Duodenal mucosa (tissue), 2 donors: ENCODE results near the gene MROH8.
A peak's percentile ranks its signal among the peaks of the same experiment; 100 is the strongest.

Experiments
- H3K27ac ChIP-seq: one replicate; pipeline ENCODE4 v1.7.0; 2013; ENCODE audit warnings: low read depth, low read length
- H3K27me3 ChIP-seq, 2 donors: one replicate each; pipeline ENCODE4 v1.7.0; 2013; ENCODE audit warnings: low read length in 2 of 2, control low read depth in 1 of 2; ENCODE audit not compliant: insufficient read depth in 2 of 2, control insufficient read depth in 1 of 2
- H3K36me3 ChIP-seq, 2 donors: one replicate each; pipeline ENCODE4 v1.7.0; 2013; ENCODE audit warnings: low read length in 2 of 2, control low read depth in 1 of 2; ENCODE audit not compliant: insufficient read depth in 2 of 2, control insufficient read depth in 1 of 2
- H3K4me1 ChIP-seq, 2 donors: one replicate each; pipeline ENCODE4 v1.7.0; 2013; ENCODE audit warnings: low read length in 2 of 2, control low read depth in 1 of 2; ENCODE audit not compliant: insufficient read depth in 2 of 2, control insufficient read depth in 1 of 2
- H3K4me3 ChIP-seq, 2 donors: one replicate each; pipeline ENCODE4 v1.7.0; 2013; ENCODE audit warnings: low read length in 2 of 2, low read depth in 1 of 2
- H3K9ac ChIP-seq, 2 donors: one replicate each; pipeline ENCODE4 v1.7.0; 2013; ENCODE audit warnings: low read length in 2 of 2, low read depth in 1 of 2
- H3K9me3 ChIP-seq, 2 donors: one replicate each; pipeline ENCODE4 v1.7.0; 2013; ENCODE audit warnings: low read length in 2 of 2, control low read depth in 1 of 2; ENCODE audit not compliant: control insufficient read depth in 1 of 2

Gene MROH8

GRCh38 chr20:37178839-37179682, at the start of gene MROH8, which contains the start of gene RPN2:
Gene MROH8, minus strand, starts transcription at chr20:37179548.
Gene RPN2, plus strand, starts transcription at chr20:37179330. Its CDS starts 27 bp downstream, at chr20:37179357.
- H3K9ac ChIP-seq: peak within 1 kb of the TSS; percentile 88 to 95
- peak within 1 kb of the TSS; percentile 94 to 95 for H3K4me3 ChIP-seq
- no peaks in the 10 kb centered on the region for H3K27me3 ChIP-seq
- peak within 1 kb of the TSS; percentile 98 for H3K27ac ChIP-seq
- H3K9me3 ChIP-seq: no peaks in the 10 kb centered on the region
- H3K36me3 ChIP-seq: peaks cover 0 to 8% of the 10 kb centered on the region in 2 donors
- peaks cover 11 to 28% of the 10 kb centered on the region in 2 donors for H3K4me1 ChIP-seq

DNA sequence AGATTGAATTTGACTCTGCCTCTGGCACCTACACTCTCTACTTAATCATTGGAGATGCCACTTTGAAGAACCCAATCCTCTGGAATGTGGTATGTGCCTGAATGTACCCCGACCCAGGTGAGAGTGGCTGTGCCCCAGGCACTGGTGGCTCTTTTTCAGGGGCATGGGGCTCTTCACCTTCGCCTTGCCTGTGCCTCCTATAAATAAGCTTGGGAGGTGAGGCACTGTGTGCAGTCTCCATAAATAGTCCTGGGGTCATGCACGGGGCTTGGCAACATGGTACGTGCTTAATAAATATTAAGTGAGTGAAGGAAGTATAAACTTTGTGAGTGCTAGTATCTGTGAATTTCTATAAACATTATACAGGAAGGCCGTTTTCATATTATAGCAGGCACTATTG, 49.3 kb upstream of the MROH8 start:
- no peaks in the 10 kb centered on the region for H3K9me3 ChIP-seq
- no peaks in the 10 kb centered on the region for H3K4me1 ChIP-seq
- H3K36me3 ChIP-seq: peaks cover 74 to 98% of the 10 kb centered on the region in 2 donors
- H3K27ac ChIP-seq: no peak overlapping the region
- H3K9ac ChIP-seq: no peak overlapping the region
- no peak overlapping the region for H3K4me3 ChIP-seq
- H3K27me3 ChIP-seq: no peaks in the 10 kb centered on the region

DNA sequence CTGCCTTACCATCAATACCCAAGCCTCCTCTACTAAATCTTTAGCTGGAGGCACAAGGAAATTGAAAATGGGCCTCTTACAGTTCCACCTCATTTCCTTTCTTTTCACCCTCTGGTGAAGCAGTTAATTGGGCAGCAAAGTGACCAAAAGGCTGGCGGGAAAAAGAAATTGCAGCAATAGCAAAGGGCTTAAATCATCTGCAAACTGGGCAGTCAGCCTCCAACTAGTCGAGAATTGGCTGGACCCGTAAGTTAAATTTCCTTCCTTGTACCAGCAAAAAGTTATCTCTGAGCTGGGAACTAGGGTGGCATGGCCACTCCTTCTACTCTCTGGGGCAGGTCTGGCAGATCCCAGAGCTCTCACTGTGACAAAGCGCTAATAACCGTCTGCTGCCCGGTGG, 48.7 kb upstream of the MROH8 start:
- H3K27me3 ChIP-seq: no peaks in the 10 kb centered on the region
- no peak overlapping the region for H3K27ac ChIP-seq
- no peaks in the 10 kb centered on the region for H3K9me3 ChIP-seq
- H3K36me3 ChIP-seq: peaks cover 75 to 99% of the 10 kb centered on the region in 2 donors
- no peaks in the 10 kb centered on the region for H3K4me1 ChIP-seq
- no peak overlapping the region for H3K4me3 ChIP-seq
- no peak overlapping the region for H3K9ac ChIP-seq

- H3K36me3 ChIP-seq: peaks cover 68 to 91% of the 10 kb centered on the region in 2 donors
- H3K9ac ChIP-seq: no peak overlapping the region
- no peak overlapping the region for H3K4me3 ChIP-seq
- no peak overlapping the region for H3K27ac ChIP-seq
- H3K4me1 ChIP-seq: no peaks in the 10 kb centered on the region
- H3K9me3 ChIP-seq: no peaks in the 10 kb centered on the region
- no peaks in the 10 kb centered on the region for H3K27me3 ChIP-seq
Observed at GRCh38 chr20:37226889-37227288, 47.5 kb upstream of the MROH8 start.

- no peak overlapping the region for H3K4me3 ChIP-seq
- H3K4me1 ChIP-seq: peaks cover 0 to 6% of the 10 kb centered on the region in 2 donors
- H3K9me3 ChIP-seq: no peaks in the 10 kb centered on the region
- no peaks in the 10 kb centered on the region for H3K27me3 ChIP-seq
- no peak overlapping the region for H3K27ac ChIP-seq
- no peak overlapping the region for H3K9ac ChIP-seq
- peaks cover 58 to 81% of the 10 kb centered on the region in 2 donors for H3K36me3 ChIP-seq
Observed at GRCh38 chr20:37225146-37225545, 45.8 kb upstream of the MROH8 start.

DNA sequence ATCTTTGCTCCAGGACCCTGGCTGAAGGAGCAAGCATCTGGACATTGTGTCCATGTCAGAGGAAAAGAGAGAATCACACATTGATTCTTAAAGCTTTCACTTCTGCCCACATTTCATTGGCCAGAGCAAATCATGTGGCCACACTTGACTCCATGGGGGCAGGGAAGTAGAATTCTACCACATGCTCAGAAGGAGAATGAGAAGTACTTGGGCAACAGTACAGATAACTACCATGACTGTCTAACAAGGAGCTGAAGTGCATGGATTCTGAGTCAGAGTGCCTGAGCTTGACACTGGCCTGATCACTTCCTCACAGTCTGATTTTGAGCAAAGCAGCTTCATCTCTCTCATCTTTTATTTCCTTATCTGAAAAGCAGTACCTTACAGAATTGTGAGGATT, 43.7 kb upstream of the MROH8 start:
- H3K27me3 ChIP-seq: no peaks in the 10 kb centered on the region
- H3K9ac ChIP-seq: no peak overlapping the region
- H3K9me3 ChIP-seq: no peaks in the 10 kb centered on the region
- no peak overlapping the region for H3K4me3 ChIP-seq
- no peak overlapping the region for H3K27ac ChIP-seq
- H3K36me3 ChIP-seq: peaks cover 47 to 79% of the 10 kb centered on the region in 2 donors
- peaks cover 0 to 6% of the 10 kb centered on the region in 2 donors for H3K4me1 ChIP-seq

DNA sequence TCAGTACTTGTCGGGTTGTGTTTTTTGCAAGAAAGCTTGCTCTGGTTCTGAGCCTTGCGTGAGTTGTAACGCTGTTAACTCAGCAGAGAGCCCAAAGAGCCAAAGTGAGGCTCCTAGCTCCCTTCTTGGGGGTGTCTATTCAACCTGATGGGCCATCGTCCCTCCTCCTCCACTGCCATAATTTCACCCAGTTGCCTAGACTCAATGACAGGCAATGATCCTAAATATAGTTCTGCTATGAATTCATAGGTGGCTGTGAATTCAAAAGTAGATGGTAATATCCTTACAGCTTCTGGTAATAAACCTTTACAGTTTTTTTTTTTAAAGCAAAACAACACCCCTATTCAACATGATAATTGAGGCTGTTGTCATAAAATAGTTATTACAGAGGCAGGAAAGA, 42.7 kb upstream of the MROH8 start:
- H3K36me3 ChIP-seq: peaks cover 38 to 69% of the 10 kb centered on the region in 2 donors
- no peaks in the 10 kb centered on the region for H3K27me3 ChIP-seq
- H3K4me3 ChIP-seq: no peak overlapping the region
- H3K27ac ChIP-seq: no peak overlapping the region
- H3K9ac ChIP-seq: no peak overlapping the region
- no peaks in the 10 kb centered on the region for H3K9me3 ChIP-seq
- H3K4me1 ChIP-seq: peaks cover 0 to 6% of the 10 kb centered on the region in 2 donors

GRCh38 chr20:37220731-37221130, 41.4 kb upstream of the MROH8 start:
- H3K9ac ChIP-seq: no peak overlapping the region
- H3K27ac ChIP-seq: no peak overlapping the region
- H3K36me3 ChIP-seq: peaks cover 31 to 66% of the 10 kb centered on the region in 2 donors
- H3K4me1 ChIP-seq: peaks cover 0 to 6% of the 10 kb centered on the region in 2 donors
- H3K4me3 ChIP-seq: no peak overlapping the region
- no peaks in the 10 kb centered on the region for H3K27me3 ChIP-seq
- H3K9me3 ChIP-seq: no peaks in the 10 kb centered on the region

DNA sequence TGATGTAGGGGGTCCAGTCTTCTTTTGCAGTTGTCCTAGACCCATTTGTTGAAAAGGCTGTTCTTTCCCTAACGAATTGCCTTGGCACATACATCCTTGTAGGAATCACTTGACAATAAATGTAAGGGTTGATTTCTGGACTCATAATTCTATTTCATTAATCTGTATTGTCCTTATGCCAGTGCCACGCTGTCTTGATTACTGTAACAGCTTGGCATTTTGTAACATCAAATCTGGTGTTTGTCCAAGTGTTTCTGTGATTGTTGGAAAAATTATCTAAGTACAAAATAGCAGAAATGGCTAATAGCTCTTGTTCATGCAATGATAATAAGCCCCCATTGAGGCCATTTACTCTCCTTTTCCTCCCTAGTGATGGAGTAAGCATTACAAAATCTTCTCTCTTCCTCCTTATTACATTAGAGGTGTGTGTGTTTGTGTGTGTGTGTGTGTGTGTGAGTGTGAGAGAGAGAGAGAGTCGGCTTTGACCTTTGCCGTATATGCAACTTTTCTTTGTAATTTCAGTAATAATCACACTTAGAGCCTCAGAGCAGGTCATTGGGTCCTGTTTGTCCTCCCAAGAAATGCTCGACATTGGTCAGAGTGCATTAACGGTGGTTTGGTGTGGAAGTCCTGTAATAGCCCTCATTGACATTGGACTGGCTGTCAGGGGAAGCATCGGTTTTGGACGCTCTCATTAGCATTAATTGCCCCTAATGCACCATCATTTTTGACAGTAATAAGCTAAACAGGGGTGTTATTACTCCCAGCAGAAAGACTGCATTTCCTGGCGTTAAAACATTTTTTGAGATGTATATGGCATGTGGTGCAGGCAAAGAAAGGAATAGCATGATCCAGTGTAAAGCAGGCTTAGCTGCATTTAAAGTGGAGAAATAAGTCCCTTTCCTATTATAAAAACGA, 40.7 kb upstream of the MROH8 start:
- Histone ChIP-seq H3K27me3 (no peaks in the 10 kb centered on the region), H3K27ac (no peak overlapping the region), H3K4me1 (peaks cover 0 to 6% of the 10 kb centered on the region in 2 donors), H3K4me3 (no peak overlapping the region), H3K9me3 (no peaks in the 10 kb centered on the region), H3K36me3 (peaks cover 24 to 65% of the 10 kb centered on the region in 2 donors), H3K9ac (no peak overlapping the region)

- H3K4me1 ChIP-seq: peaks cover 0 to 6% of the 10 kb centered on the region in 2 donors
- peaks cover 22 to 62% of the 10 kb centered on the region in 2 donors for H3K36me3 ChIP-seq
- H3K9me3 ChIP-seq: no peaks in the 10 kb centered on the region
- H3K4me3 ChIP-seq: no peak overlapping the region
- H3K9ac ChIP-seq: no peak overlapping the region
- no peaks in the 10 kb centered on the region for H3K27me3 ChIP-seq
- H3K27ac ChIP-seq: no peak overlapping the region
Observed at GRCh38 chr20:37218976-37219375, 39.6 kb upstream of the MROH8 start.
